22Rv1 (cell line): ENCODE measurements around the gene SLC22A13.

Experiments
- H3K27ac ChIP-seq: fragments of 450-650 bp; 2 replicates; pipeline ENCODE4 v1.5.1; 2017
- ZFX ChIP-seq: fragments of 450-650 bp; IDR thresholded peaks from 2 replicates; pipeline ENCODE4 v1.6.1; 2017; ENCODE audit warnings: antibody characterized with exemption, borderline replicate concordance
- TF ChIP-seq, protein P1 (sequence below): fragments of 450-650 bp; IDR thresholded peaks from 2 replicates; pipeline ENCODE4 v1.5.1; 2017; ENCODE audit warnings: mild to moderate bottlenecking

Gene SLC22A13

DNA sequence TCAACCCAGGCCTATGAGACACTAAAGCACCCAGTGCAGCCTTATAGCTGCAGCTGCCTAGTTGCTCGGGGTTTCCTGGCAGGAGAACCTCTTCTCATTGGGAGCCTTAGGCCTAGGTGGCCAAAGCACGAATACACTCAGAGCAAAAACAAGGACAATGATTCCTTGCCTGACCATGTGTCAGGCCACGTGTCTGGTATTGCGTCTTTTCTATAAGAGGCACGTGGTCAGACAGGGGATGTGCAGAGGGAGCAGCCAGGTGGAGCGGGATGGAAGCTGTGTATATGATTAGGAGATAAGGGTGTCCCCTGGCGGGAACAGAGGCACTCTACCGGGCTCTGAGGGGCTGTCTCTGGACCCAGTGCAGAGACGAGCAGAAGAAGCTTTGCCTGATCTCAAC is 42.8 kb downstream of the SLC22A13 start:
- TF ChIP-seq ZFX: no peak
- TF ChIP-seq, protein P1, sequence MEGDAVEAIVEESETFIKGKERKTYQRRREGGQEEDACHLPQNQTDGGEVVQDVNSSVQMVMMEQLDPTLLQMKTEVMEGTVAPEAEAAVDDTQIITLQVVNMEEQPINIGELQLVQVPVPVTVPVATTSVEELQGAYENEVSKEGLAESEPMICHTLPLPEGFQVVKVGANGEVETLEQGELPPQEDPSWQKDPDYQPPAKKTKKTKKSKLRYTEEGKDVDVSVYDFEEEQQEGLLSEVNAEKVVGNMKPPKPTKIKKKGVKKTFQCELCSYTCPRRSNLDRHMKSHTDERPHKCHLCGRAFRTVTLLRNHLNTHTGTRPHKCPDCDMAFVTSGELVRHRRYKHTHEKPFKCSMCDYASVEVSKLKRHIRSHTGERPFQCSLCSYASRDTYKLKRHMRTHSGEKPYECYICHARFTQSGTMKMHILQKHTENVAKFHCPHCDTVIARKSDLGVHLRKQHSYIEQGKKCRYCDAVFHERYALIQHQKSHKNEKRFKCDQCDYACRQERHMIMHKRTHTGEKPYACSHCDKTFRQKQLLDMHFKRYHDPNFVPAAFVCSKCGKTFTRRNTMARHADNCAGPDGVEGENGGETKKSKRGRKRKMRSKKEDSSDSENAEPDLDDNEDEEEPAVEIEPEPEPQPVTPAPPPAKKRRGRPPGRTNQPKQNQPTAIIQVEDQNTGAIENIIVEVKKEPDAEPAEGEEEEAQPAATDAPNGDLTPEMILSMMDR: no peak

DNA sequence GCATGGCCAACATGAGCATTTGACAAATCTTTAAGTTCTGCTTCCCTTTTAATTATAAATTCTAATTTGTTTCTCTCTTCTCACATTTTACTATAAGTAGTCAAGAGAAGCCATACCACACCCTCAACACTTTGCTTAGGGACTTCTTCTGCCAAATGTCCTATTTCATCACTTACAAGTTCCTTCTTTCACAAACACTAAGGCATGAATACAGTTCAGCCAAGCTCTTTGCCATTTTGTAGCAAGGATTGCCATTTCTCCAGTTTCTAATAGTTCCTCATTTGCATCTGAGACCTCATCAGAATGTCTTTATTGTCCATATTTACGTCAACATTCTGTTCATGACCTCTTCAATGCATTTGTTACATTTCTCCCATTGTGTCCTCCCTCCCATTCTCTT is 45.9 kb downstream of the SLC22A13 start:
- TF ChIP-seq, protein P1: no peak
- TF ChIP-seq ZFX: no peak

More for the DNA sequence above, 42.8 kb downstream of the SLC22A13 start:
- no peak overlapping the region for H3K27ac ChIP-seq

DNA sequence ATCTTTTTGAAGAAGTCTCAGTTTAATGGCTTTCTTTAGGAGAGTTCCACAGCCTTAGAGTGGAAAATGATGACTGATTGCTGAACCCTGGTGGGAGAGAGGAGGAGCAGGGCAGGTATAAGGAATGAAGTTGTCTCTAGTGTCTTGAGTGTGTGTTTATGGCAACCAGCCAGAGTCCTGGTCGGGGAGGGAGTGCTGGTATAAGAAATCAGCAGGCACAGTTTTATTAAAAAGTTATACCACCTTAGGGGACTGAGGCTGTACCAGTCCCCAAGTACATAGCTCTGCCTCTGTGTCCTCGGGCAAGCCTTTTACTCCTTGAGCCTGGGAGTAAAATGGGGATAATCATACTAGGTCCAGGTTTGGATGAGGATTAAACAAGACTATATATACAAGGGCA is 46.3 kb downstream of the SLC22A13 start:
- H3K27ac ChIP-seq: no peak overlapping the region
- TF ChIP-seq, protein P1: no peak
- TF ChIP-seq ZFX: no peak

More for the DNA sequence above, 45.9 kb downstream of the SLC22A13 start:
- no peak overlapping the region for H3K27ac ChIP-seq

DNA sequence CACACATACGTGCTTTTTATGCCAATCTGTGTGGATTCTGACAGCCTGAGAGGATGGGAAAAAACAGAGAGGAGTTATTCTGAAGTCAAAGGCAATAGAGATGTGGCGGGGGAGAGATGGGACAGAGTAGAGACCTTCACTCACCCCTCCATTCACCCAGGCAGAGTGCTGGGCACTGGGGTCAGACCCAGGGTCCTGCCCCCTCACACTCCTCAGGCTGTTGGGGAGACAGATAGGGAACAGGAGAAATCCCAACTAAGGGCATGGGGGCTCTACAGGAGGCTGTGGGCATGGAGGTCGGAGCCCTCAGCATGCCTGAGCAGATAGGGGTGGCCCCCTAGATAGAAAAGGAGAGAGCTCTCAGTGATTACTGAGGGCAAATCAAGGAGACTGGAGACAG is 46.7 kb downstream of the SLC22A13 start:
- TF ChIP-seq, protein P1: no peak
- TF ChIP-seq ZFX: no peak
- H3K27ac ChIP-seq: no peak overlapping the region

DNA sequence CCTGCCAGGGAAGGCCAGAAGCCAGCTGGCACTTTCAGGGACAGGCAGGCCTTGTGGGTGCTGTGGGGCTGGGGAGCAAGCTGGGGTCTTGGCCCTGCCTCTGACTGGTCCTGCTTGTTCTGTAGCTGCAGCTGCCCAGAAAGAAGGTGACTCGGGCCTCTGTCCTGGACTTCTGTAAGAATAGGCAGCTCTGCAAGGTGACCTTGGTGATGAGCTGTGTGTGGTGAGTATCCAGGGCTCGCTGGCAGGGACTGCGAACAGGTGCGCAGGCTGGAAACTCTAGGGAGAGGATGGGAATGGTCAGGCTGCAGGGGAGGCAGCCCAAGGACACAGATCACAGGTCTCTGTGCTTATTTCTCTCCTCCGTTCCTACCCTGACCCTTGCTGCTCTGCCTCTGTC is 47.7 kb downstream of the SLC22A13 start:
- TF ChIP-seq ZFX: no peak
- TF ChIP-seq, protein P1: no peak
- H3K27ac ChIP-seq: no peak overlapping the region

DNA sequence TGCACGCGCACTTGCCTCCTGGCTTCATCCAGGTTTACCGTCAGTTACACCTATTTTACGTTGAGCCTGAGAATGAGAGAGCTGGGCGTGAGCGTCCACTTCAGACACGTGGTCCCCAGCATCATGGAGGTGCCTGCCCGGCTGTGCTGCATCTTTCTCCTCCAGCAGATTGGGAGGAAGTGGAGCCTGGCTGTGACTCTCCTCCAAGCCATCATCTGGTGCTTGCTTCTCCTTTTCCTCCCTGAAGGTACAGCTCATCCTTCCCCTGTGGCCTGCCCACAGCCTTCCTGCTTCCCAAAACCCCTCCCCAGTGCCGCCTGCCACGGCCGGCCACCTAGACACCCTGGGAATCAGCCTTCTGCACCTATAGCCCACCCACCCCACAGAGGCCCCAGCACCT is 48.1 kb downstream of the SLC22A13 start:
- H3K27ac ChIP-seq: no peak overlapping the region

DNA sequence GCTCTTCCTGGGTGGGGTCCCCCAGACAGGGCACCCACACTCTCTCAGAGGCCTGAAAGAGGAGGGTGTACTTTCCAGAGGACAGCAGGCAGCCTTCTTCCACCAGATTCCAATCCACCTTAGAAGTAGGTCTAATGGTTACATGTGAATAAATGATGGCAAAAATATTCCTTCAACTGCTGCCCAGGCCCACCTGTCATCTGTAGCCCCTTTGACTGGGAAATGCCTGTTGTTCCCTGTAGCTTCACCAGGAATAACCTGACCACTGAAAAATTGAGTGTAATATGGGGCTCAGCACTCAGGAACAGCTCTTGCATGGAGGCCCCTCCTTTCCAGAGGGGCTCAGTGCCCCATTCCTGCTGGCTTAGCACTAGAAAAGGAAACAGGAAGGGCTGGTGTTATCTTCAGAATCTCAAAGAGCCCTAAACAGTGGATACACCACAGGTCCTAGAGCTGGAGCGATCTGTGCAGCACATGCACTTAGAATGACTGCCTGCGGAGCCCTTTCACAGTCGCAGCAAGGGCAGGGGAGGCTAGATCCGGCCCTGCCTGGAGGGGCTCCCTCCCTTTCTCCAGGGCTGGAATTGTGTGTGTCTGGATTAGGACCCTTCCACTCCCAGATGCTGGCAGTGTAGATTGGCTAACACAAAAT is 48.6 kb downstream of the SLC22A13 start:
- no peak for TF ChIP-seq ZFX
- TF ChIP-seq, protein P1: no peak
- H3K27ac ChIP-seq: no peak overlapping the region

More for the DNA sequence above, 48.1 kb downstream of the SLC22A13 start:
- TF ChIP-seq ZFX: no peak
- TF ChIP-seq, protein P1: no peak
